Loucy (cell line): ENCODE results near the gene AP1G2.

Experiments
- H2AFZ ChIP-seq: fragments of 200-600 bp; sonication (generic); 2 replicates; pipeline ENCODE4 v1.6.0; 2016; ENCODE audit warnings: antibody characterized with exemption, mild to moderate bottlenecking, low read length, moderate library complexity
- H3F3A ChIP-seq: fragments of 200-600 bp; 2 replicates; pipeline ENCODE4 v1.6.0; 2016; ENCODE audit warnings: antibody characterized with exemption, low read depth, mild to moderate bottlenecking
- H3K27me3 ChIP-seq: fragments of 200-600 bp; sonication (generic); 2 replicates; pipeline ENCODE4 v1.6.1; 2014; ENCODE audit warnings: low read length, mild to moderate bottlenecking; ENCODE audit not compliant: insufficient read depth, poor library complexity, severe bottlenecking
- H3K36me3 ChIP-seq: fragments of 200-600 bp; sonication (generic); 2 replicates; pipeline ENCODE4 v1.6.1; 2016; ENCODE audit warnings: low read length; ENCODE audit not compliant: insufficient read depth
- H3K4me1 ChIP-seq: fragments of 200-600 bp; sonication (generic); 2 replicates; pipeline ENCODE4 v1.5.1; 2014; ENCODE audit warnings: low read length, mild to moderate bottlenecking; ENCODE audit not compliant: insufficient read depth, poor library complexity, severe bottlenecking
- H3K4me2 ChIP-seq: fragments of 200-600 bp; sonication (generic); 2 replicates; pipeline ENCODE4 v1.6.0; 2014; ENCODE audit warnings: antibody characterized with exemption, low read length, low read depth, mild to moderate bottlenecking; ENCODE audit not compliant: poor library complexity, severe bottlenecking
- H3K4me3 ChIP-seq: fragments of 200-600 bp; sonication (generic); 2 replicates; pipeline ENCODE4 v1.5.1; 2014; ENCODE audit warnings: low read length, mild to moderate bottlenecking, mixed read lengths; ENCODE audit not compliant: poor library complexity, severe bottlenecking
- H3K79me2 ChIP-seq: fragments of 200-600 bp; sonication (generic); 2 replicates; pipeline ENCODE4 v1.6.1; 2014; ENCODE audit warnings: low read length; ENCODE audit not compliant: insufficient read depth
- H3K9ac ChIP-seq: fragments of 200-600 bp; sonication (generic); 2 replicates; pipeline ENCODE4 v1.6.0; 2014; ENCODE audit warnings: mild to moderate bottlenecking, low read depth, low read length, moderate library complexity; ENCODE audit not compliant: poor library complexity, severe bottlenecking
- H3K9me2 ChIP-seq: fragments of 200-600 bp; sonication (generic); replicated peaks from 2 replicates; pipeline ENCODE4 v1.6.1; 2016; ENCODE audit warnings: low read depth, low read length, mixed read lengths
- H3K9me3 ChIP-seq: fragments of 200-600 bp; sonication (generic); 2 replicates; pipeline ENCODE4 v1.6.1; 2014; ENCODE audit warnings: mild to moderate bottlenecking, antibody characterized with exemption, low read length, low read depth; ENCODE audit not compliant: insufficient read depth
- H4K20me1 ChIP-seq: fragments of 200-600 bp; sonication (generic); 2 replicates; pipeline ENCODE4 v1.6.0; 2014; ENCODE audit warnings: antibody characterized with exemption, low read length, mild to moderate bottlenecking; ENCODE audit not compliant: insufficient read depth, poor library complexity, severe bottlenecking
- CTCF ChIP-seq: fragments of 200-600 bp; sonication (generic); conservative IDR thresholded peaks from 2 replicates; pipeline ENCODE4 v1.5.1; 2014; ENCODE audit warnings: mild to moderate bottlenecking, antibody characterized with exemption, low read length
- EZH2phosphoT487 ChIP-seq: fragments of 200-600 bp; IDR thresholded peaks from 2 replicates; pipeline ENCODE4 v1.6.1; 2018; ENCODE audit warnings: antibody characterized with exemption, mild to moderate bottlenecking, moderate library complexity, borderline replicate concordance

The AP1G2 gene

GRCh38 chr14:23551266-23552028 is 16.1 kb downstream of the AP1G2 start, which contains the start of gene ZFHX2:
ZFHX2 (minus strand) TSS chr14:23551765; CDS start chr14:23535325, 16,440 bp downstream.
- peak within 1 kb of the TSS; percentile 98 for H3K4me2 ChIP-seq
- peaks cover 25% of the 10 kb centered on the region for H3K4me1 ChIP-seq
- H3K36me3 ChIP-seq: no peaks in the 10 kb centered on the region

GRCh38 chr14:23550812-23551265 is 16.8 kb downstream of the AP1G2 start:
- Histone ChIP-seq H3K79me2 (peaks cover 14% of the 10 kb centered on the region), H4K20me1 (no peaks in the 10 kb centered on the region), H3K9me2 (no peaks in the 10 kb centered on the region), H3F3A (no peaks in the 10 kb centered on the region), H3K9me3 (no peaks in the 10 kb centered on the region), H3K4me3 (peak overlapping the region; percentile 97), H3K27me3 (no peaks in the 10 kb centered on the region), H2AFZ (peak overlapping the region; percentile 88), H3K9ac (peak overlapping the region; percentile 66), H3K36me3 (no peaks in the 10 kb centered on the region), H3K4me2 (peak overlapping the region; percentile 98), H3K4me1 (peaks cover 24% of the 10 kb centered on the region)
- TF ChIP-seq CTCF (no peak), EZH2phosphoT487 (no peak)

More at GRCh38 chr14:23551266-23552028, 16.1 kb downstream of the AP1G2 start, which contains the start of gene ZFHX2:
- H2AFZ ChIP-seq: peak within 1 kb of the TSS; percentile 88
- H4K20me1 ChIP-seq: no peaks in the 10 kb centered on the region
- H3K9me2 ChIP-seq: no peaks in the 10 kb centered on the region
- no peaks in the 10 kb centered on the region for H3K9me3 ChIP-seq
- no peaks in the 10 kb centered on the region for H3F3A ChIP-seq
- no peaks in the 10 kb centered on the region for H3K27me3 ChIP-seq
- peak within 1 kb of the TSS; percentile 97 for H3K4me3 ChIP-seq
- H3K79me2 ChIP-seq: peaks cover 17% of the 10 kb centered on the region
- peak within 1 kb of the TSS; percentile 66 for H3K9ac ChIP-seq
- TF ChIP-seq EZH2phosphoT487 (no peak), CTCF (no peak)

- Histone ChIP-seq H3K9ac (peak overlapping the region; percentile 66), H4K20me1 (no peaks in the 10 kb centered on the region), H3K27me3 (no peaks in the 10 kb centered on the region), H3K4me3 (peak overlapping the region; percentile 97), H2AFZ (no peak overlapping the region), H3K9me3 (no peaks in the 10 kb centered on the region), H3K9me2 (no peaks in the 10 kb centered on the region), H3K36me3 (no peaks in the 10 kb centered on the region), H3K79me2 (peaks cover 14% of the 10 kb centered on the region), H3K4me2 (peak overlapping the region; percentile 98), H3K4me1 (peaks cover 24% of the 10 kb centered on the region), H3F3A (no peaks in the 10 kb centered on the region)
- TF ChIP-seq CTCF: no peak
- TF ChIP-seq EZH2phosphoT487: no peak
These were observed 17.3 kb downstream of the AP1G2 start for GRCh38 chr14:23550131-23550811.
